ENCODE data around the gene CDC27. TPM values are rescaled to one million over a fixed set of nuclear protein-coding genes. Genes with fewer than 3 reads are reported as not detected.

CDC27 gene
- total and polyA plus RNA-seq, 2 donors (not counting 1 experiment from before 2014, with no cell fraction given) = 106 to 137 TPM

GRCh38 chr17:47207143-47208067 is 18.3 kb upstream of the CDC27 start:
- no peaks in the 10 kb centered on the region for H3K9me3 ChIP-seq (ENCODE audit: control insufficient read depth, insufficient read depth, low read depth, low read length)
- no peak overlapping the region for H3K9ac ChIP-seq (ENCODE audit: insufficient read depth, low read length)
- no peaks in the 10 kb centered on the region for H4K20me1 ChIP-seq (ENCODE audit: control insufficient read depth, extremely low read depth, insufficient read depth, low read length)
- TF ChIP-seq CTCF (conservative IDR thresholded peaks at IDR 0.05 in 1 of 2, IDR thresholded peaks at IDR 0.05 in 1 of 2; ENCODE audit: low read depth in 1 of 2, low read length in 2 of 2) (no peak), EZH2 (IDR thresholded peaks at IDR 0.05; ENCODE audit: low read length, missing control alignments) (no peak)
- no peak overlapping the region for H3K4me2 ChIP-seq (ENCODE audit: extremely low read depth, insufficient read depth, low read length)
- H3K36me3 ChIP-seq (ENCODE audit: control insufficient read depth, insufficient read depth, low read length) = no peaks in the 10 kb centered on the region
- H2AFZ ChIP-seq (ENCODE audit: low read length) = no peak overlapping the region
- H3K4me1 ChIP-seq (ENCODE audit: control insufficient read depth, extremely low read depth, insufficient read depth, low read length) = peaks cover 17% of the 10 kb centered on the region
- H3K4me3 ChIP-seq (replicated peaks in 1 of 4; ENCODE audit: control extremely low read depth in 1 of 4, insufficient read depth in 1 of 4, low read depth in 3 of 4, low read length in 4 of 4) = no peak overlapping the region
- H3K27me3 ChIP-seq (ENCODE audit: control insufficient read depth, insufficient read depth, low read length) = no peaks in the 10 kb centered on the region
- no peaks in the 10 kb centered on the region for H3K79me2 ChIP-seq (ENCODE audit: control insufficient read depth, insufficient read depth, low read length)
- DNase-seq (ENCODE audit: low read depth in 2 of 2) = no peak
- H3K27ac ChIP-seq (ENCODE audit: insufficient read depth, low read length) = no peak overlapping the region

- Histone ChIP-seq H4K20me1 (ENCODE audit: control insufficient read depth, extremely low read depth, insufficient read depth, low read length) (no peaks in the 10 kb centered on the region), H3K36me3 (ENCODE audit: control insufficient read depth, insufficient read depth, low read length) (no peaks in the 10 kb centered on the region), H3K27ac (ENCODE audit: insufficient read depth, low read length) (peak overlapping the region; percentile 8), H3K4me2 (ENCODE audit: extremely low read depth, insufficient read depth, low read length) (peak overlapping the region; percentile 9), H3K9ac (ENCODE audit: insufficient read depth, low read length) (no peak overlapping the region), H3K79me2 (ENCODE audit: control insufficient read depth, insufficient read depth, low read length) (no peaks in the 10 kb centered on the region), H3K9me3 (ENCODE audit: control insufficient read depth, insufficient read depth, low read depth, low read length) (no peaks in the 10 kb centered on the region), H3K27me3 (ENCODE audit: control insufficient read depth, insufficient read depth, low read length) (no peaks in the 10 kb centered on the region), H3K4me1 (ENCODE audit: control insufficient read depth, extremely low read depth, insufficient read depth, low read length) (peaks cover 17% of the 10 kb centered on the region), H3K4me3 (replicated peaks in 1 of 4; ENCODE audit: control extremely low read depth in 1 of 4, insufficient read depth in 1 of 4, low read depth in 3 of 4, low read length in 4 of 4) (no peak overlapping the region), H2AFZ (ENCODE audit: low read length) (no peak overlapping the region)
- no peak for TF ChIP-seq EZH2 (IDR thresholded peaks at IDR 0.05; ENCODE audit: low read length, missing control alignments)
- no peak for TF ChIP-seq CTCF (conservative IDR thresholded peaks at IDR 0.05 in 1 of 2, IDR thresholded peaks at IDR 0.05 in 1 of 2; ENCODE audit: low read depth in 1 of 2, low read length in 2 of 2)
- peak; percentile 50 to 90 for DNase-seq (ENCODE audit: low read depth in 2 of 2)
These were observed 16.4 kb upstream of the CDC27 start for GRCh38 chr17:47205419-47205963.

GRCh38 chr17:47204722-47205418 is 15.8 kb upstream of the CDC27 start:
- peak; percentile 43 to 65 for DNase-seq (ENCODE audit: low read depth in 2 of 2)
- no peaks in the 10 kb centered on the region for H3K9me3 ChIP-seq (ENCODE audit: control insufficient read depth, insufficient read depth, low read depth, low read length)
- no peaks in the 10 kb centered on the region for H4K20me1 ChIP-seq (ENCODE audit: control insufficient read depth, extremely low read depth, insufficient read depth, low read length)
- no peak overlapping the region for H3K4me3 ChIP-seq (replicated peaks in 1 of 4; ENCODE audit: control extremely low read depth in 1 of 4, insufficient read depth in 1 of 4, low read depth in 3 of 4, low read length in 4 of 4)
- H3K27ac ChIP-seq (ENCODE audit: insufficient read depth, low read length) = peak overlapping the region; percentile 8
- H3K4me2 ChIP-seq (ENCODE audit: extremely low read depth, insufficient read depth, low read length) = peak overlapping the region; percentile 9
- no peaks in the 10 kb centered on the region for H3K27me3 ChIP-seq (ENCODE audit: control insufficient read depth, insufficient read depth, low read length)
- H3K9ac ChIP-seq (ENCODE audit: insufficient read depth, low read length) = no peak overlapping the region
- no peaks in the 10 kb centered on the region for H3K79me2 ChIP-seq (ENCODE audit: control insufficient read depth, insufficient read depth, low read length)
- no peaks in the 10 kb centered on the region for H3K36me3 ChIP-seq (ENCODE audit: control insufficient read depth, insufficient read depth, low read length)
- peaks cover 17% of the 10 kb centered on the region for H3K4me1 ChIP-seq (ENCODE audit: control insufficient read depth, extremely low read depth, insufficient read depth, low read length)
- TF ChIP-seq EZH2 (IDR thresholded peaks at IDR 0.05; ENCODE audit: low read length, missing control alignments) (no peak), CTCF (conservative IDR thresholded peaks at IDR 0.05 in 1 of 2, IDR thresholded peaks at IDR 0.05 in 1 of 2; ENCODE audit: low read depth in 1 of 2, low read length in 2 of 2) (no peak)
- H2AFZ ChIP-seq (ENCODE audit: low read length) = peak overlapping the region; percentile 65
